NK-92 (cell line): Measurements from ENCODE around the gene PXDN.

Experiments used
- DNase-seq: peaks from one replicate; lab custom pipeline; 2025; ENCODE audit not compliant: unreplicated experiment; lab: John Stamatoyannopoulos, UW

The PXDN gene

GRCh38 chr2:1601067-1601412 lies 143.3 kb downstream of the PXDN start:
- no peak for DNase-seq

GRCh38 chr2:1600191-1601066 lies 143.9 kb downstream of the PXDN start:
- no peak for DNase-seq

DNA sequence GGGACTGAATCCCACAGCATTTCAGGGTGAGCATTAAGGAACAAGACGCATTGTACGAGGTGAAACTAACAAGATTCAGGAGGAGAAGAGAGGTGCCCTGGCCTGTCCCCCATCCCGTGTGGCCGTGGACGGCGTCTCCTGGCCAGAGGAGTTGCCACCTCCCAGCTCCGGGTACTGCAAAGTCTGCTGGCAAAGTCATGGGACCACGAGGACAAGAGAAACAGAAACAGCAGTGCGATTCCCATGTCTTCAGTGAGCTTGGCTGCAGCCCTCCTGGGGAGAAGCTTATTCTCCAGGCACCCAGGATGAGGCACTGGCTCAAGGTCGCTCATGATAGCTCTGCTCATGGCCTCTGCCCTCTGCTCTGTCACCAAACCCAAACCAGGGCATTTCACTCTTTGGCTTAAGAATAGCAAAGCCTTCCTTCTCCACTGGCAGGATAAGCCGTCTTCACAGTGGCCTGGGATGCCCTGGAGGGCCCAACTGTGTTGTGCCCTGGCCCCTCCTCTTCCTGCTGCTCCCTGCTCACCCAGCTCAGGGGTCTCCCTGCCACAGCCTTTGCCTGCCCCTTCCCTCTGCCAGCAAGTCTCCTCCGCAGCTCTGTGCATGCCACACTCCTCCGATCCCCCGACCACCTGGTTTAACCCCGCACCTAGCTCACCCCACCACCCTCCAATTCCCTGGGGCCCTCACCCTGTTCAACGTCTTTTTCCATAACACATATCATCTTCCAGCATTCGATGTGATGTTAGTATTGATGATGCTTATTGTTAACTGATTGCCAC lies 144.8 kb downstream of the PXDN start:
- no peak for DNase-seq

- no peak for DNase-seq
Observed at GRCh38 chr2:1598800-1599199, 145.5 kb downstream of the PXDN start.

- no peak for DNase-seq
Observed at GRCh38 chr2:1598041-1598710, 146.1 kb downstream of the PXDN start.

DNA sequence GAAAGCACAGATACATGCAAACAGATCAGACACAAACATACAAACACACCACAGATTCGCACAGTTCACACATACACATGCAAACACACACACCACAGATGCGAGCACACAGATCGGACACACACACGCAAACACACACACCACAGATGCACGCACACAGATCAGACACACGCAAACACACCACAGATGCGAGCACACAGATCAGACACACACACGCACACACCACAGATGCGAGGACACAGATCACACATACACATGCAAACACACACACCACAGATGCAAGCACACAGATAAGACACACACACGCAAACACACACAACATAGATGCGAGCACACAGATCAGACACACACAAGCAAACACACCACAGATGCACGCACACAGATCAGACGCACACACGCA lies 149.0 kb downstream of the PXDN start:
- no peak for DNase-seq

- DNase-seq = no peak
Observed at GRCh38 chr2:1594373-1595171, 149.7 kb downstream of the PXDN start.

DNA sequence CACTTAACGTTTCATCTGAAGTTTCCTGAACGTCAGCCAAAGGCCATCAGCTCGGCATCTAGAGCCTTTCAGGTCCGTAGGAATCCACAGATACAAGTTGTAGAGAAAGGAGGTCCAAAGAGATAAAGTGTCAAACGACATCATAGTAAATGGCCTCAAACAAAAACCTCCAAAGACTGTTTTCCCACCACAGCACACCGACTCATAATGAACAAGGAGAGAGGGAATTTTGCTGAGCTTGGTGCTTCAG lies 150.3 kb downstream of the PXDN start:
- DNase-seq = no peak

GRCh38 chr2:1593371-1594122 lies 150.8 kb downstream of the PXDN start:
- DNase-seq = no peak

DNA sequence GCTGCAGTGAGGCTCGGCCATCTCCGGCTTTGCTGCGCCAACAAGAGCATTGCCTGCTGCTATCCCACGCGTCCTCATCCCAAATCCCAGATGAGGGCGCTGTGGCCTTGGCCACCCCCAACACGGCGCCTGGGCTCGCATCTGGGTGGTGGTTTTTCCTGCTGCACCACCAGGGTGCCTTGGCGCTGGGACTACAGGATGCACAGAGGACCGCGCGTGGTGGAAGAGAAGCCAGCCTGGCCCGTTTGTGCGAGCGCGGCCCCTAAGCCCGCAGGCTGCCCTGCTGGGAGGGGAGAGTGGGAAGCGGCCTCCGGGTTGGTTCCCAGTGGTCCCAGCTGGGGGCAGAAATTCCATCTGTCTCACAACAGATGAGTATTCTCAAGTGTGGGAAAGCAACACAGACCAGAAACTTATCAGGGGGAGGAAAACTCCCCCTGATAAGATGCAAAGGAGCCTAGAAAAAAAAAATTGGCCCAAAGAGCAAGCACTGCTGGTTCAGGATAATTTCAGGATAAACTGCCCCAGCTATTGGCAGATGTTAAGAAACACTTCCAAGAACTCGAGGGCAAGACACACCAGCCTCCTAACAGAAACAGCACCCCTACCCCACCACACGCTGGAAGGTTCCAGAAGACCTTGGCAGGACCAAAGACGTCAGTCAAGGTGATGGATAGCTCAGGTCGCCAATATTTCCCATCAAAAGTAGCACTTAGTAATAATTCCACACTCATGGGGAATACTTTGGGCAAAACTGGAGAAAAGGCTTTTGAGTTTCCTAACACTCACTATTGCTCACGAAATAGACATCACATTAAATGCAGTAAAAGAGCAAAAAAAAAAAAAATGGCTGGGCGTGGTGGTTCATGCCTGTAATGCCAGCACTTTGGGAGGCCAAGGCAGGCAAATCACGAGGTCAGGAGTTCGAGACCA lies 152.1 kb downstream of the PXDN start:
- no peak for DNase-seq

- DNase-seq = no peak
Observed at GRCh38 chr2:1591461-1591770, 152.9 kb downstream of the PXDN start.

DNA sequence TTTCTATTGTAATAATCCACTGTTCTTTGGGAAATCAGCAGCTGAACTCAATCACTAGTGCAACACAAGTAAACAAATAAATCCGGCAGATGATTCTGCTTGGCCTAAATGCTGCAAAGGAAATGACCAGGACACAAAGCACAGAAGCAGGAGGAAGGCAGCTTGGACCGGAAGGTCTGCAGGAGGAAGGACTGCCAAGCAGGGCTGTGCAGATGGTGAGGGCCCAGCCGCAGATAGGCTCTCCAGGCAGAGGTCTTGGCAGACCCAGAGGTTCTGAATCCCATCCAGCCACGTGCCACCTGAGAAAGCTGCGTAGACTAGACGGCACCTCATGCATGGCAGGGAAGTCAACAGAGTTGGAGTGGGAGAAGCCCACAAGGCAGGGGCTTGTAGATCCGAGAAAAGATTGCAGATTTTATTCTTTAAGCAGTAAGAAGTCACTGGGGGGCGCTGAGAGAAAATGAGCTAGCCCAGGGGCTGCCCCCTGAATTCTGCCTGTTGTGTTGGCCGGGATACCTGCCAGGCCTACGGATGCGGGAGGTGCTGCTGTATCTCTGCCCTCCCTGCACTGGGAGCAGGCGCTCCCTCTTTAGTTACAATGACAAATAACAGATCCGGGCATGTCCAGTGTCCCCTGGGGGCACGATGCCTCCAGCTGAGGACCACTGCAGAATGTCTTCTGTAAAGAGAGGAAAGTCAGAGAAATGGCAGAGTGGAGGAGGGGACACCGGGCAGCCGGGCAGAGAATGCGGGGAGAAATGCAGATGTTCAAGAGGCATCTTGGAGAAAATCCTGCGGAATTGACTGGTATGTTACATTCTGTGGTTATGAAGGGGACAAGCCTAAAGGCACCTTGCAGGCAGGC lies 153.5 kb downstream of the PXDN start:
- no peak for DNase-seq

GRCh38 chr2:1588978-1589621 lies 155.2 kb downstream of the PXDN start:
- no peak for DNase-seq

DNA sequence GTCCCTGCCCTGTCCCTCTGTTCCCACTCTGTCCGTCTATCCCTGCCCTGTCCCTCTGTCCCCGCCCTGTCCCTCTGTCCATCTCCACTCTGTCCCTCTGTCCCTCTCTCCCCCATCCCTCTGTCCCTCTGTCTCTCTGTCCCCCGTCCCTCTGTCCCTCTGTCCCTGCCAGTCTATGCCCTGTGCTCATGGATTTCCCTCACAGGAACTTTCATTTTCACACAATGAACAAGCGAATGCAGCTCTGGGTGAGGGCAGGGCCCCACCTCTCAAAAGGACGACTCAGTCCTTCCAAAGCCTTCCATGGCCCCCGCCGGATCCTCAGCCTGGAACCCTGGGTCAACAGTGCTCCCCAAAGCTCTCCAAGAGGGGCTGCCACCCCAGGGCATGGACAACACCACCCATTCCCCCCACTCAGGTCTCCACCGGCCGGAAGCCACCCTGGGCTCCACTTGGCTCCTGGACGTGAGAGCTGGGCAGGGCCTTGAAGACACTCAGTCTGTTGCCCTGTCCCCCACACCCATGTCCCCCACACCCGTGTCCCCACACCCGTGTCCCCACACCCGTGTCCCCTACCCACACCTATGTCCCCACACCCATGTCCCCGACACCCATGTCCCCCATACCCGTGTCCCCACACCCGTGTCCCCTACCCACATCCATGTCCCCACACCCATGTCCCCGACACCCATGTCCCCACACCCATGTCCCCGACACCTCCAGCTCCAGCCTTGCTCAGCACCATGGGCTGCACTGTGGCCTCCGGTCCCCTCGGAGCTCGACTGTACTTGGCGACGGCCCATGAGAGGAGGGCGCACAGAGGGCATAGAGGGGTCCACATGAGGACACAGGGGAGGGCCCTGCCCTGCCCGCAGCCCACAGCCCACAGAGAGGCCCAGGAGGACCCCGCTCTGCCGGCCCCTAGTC lies 156.0 kb downstream of the PXDN start:
- no peak for DNase-seq

DNA sequence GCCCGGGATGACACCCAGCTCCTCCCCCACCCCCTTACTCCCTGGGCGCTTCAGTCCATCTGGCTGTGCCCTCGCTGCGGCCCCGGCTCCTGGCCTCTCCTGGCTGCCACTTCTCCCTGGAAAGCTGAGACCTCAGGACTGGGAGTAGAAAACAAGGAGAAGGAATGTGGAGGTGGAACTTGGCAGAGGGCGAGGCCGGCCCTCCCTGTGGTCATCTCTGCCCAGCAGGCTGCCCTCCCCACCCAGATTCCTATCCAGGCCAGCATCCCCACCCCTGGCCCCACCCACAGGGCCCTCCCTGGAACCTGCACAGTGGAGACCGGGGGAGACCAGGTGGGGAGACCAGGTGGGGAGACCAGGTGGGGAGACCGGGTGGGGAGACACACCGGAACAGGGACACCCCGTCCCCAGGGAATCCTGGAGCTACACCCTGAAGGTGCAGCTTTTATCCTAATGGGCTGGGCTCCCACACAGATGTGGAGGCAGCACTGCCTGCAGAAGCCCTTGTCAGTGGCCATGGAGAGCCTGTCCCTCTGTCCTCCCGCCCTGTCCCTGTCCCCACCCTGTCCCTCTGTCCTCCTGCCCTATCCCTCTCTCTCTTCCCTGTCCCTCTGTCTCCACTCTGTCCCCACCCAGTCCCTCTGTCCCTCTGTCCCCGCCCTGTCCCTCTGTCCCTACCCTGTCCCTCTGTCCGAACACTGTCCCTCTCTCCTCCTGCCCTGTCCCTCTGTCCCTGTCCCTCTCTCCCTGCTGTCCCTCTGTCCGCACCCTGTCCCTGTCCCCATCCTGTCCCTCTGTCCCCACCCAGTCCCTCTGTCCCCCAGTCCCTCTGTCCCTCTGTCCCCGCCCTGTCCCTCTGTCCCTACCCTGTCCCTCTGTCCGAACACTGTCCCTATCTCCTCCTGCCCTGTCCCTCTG lies 157.1 kb downstream of the PXDN start:
- DNase-seq = no peak

DNA sequence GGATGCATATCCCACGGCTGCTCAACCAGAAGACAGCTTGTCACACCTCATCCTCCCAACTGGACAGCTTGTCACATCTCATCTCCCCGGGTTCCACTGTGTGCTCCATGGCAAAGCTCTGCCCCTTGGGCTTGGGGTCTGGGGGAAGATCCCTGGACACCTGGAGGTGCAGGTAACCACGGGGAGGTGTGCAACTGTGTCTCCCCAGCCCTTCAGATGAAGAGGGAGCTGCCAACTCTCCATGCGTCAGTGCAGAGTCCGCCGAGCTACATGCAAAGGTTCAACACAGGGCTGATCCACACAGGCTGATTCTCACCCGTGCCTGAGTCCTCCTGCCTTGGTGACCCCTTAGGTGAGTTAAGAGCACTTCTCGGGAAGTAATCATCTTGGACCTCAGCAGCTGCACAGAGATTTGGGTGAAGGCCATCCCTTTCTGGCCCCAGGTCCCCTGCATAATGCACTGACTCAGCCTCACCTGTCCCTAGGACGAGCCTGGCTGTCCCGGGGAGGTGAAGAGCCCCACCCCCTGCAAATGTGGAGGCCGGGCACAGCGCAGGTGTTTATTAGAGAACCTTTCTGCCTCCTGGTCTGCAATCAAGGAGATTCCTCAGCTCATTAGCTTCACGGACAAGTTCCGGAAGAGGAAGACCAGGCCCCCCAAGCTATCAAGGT lies 157.9 kb downstream of the PXDN start:
- DNase-seq = no peak
